HG03045 (cell line): ENCODE data around the gene MCTP2.

ENCODE experiments used
- ATAC-seq: cut with Tn5 transposase; IDR thresholded peaks from one replicate; pipeline ENCODE4 v1.9.1; 2021; ENCODE audit warnings: mild to moderate bottlenecking, moderate library complexity; ENCODE audit not compliant: unreplicated experiment

The MCTP2 gene

DNA sequence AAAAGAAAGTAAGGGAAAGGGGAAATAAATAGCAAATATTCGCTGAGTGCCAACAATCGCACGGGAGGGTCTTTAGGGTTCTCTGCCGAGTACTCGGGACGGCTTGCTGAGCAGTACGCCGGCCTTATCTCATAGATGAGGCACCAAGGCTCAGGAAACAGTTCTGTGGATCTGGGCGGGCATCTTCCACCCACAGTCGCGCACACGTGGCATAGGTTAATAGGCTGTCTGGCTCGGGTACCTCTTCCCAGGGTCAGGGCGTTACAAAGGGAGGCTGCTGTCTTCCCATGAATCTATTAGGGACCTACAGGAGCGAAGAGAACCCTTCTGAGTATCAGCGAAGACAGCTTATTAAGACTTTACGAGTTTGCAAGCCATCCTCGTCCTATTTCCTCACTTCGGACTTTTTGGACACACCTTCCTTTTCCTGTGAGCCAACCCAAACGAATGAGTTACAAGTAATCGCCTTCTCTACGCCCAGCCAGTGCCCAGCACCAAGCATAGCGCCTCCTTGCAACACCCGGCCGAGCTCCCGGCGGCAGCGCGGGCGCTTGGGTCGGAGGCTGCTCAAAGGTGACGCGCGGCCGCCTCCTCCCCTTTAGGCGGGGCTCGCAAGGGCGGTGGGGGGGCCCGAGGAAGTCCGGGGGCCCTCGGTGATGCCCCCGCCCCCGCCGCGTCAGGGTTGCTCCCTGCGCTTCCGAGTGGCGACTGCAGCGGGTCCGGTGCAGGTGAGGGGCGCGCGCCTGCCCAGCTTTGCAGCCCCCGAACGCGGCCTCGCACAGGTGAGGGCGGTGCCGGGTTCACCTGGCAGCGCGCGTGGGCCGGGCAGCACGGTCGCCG, at the start of gene MCTP2:
Gene MCTP2 (plus strand): TSS at position 679 of the 840 bp plus-strand sequence. CDS start 66,705 bp downstream, outside the sequence.
- ATAC-seq = peak; percentile 76

DNA sequence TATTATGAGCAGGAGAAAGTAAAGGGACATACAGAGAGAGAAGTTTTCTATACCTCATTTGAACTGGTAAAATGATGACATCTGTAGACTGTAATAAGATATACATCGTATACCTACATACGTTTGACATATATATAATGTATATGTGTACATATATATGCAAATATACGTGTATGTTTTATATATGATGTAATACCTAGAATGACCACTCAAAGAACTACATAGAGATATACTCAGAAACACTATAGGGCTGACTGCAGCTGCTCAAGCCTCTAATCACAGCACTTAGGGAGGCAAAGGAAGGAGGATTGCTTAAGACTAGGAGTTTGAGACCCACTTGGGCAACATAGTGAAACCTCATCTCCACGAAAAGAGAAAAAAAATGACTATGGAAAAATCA, 48.5 kb upstream of the MCTP2 start:
- ATAC-seq = no peak

GRCh38 chr15:94185547-94186236, 45.7 kb upstream of the MCTP2 start:
- no peak for ATAC-seq

DNA sequence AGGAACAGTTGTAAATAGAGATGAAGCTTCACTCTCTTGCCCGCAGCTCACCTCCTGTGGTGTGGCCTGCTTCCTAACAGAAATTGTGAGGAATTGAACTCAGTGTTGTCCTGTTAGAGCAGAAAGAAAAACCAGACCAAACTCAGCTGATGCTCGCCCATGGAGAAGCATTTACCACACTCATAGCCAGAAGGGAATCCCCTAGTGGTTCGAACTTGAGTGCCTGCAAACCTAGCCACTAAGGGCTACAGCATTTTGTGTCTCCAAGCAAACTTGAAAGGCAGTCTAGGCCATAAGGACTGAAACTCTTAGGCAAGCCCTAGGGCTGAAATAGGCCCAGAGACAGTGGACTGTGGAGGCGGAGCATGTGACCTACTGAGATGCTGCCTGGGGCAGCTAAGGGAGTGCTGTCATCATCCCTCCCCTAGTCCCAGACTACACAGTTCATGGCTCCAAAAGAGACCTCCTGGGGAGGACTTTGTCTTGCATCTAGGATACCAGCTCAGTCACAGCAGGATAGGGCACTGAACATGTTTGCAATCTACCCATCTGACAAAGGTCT, 44.5 kb upstream of the MCTP2 start:
- peak; percentile 43 for ATAC-seq

- no peak for ATAC-seq
Measured at GRCh38 chr15:94193906-94194305, 37.5 kb upstream of the MCTP2 start.

- ATAC-seq = no peak
Measured at GRCh38 chr15:94196531-94196930, 34.8 kb upstream of the MCTP2 start.

- no peak for ATAC-seq
Measured at GRCh38 chr15:94198633-94199032, 32.7 kb upstream of the MCTP2 start.

- no peak for ATAC-seq
Measured at GRCh38 chr15:94199725-94200124, 31.6 kb upstream of the MCTP2 start.

- no peak for ATAC-seq
Measured at GRCh38 chr15:94203306-94203705, 28.1 kb upstream of the MCTP2 start.

DNA sequence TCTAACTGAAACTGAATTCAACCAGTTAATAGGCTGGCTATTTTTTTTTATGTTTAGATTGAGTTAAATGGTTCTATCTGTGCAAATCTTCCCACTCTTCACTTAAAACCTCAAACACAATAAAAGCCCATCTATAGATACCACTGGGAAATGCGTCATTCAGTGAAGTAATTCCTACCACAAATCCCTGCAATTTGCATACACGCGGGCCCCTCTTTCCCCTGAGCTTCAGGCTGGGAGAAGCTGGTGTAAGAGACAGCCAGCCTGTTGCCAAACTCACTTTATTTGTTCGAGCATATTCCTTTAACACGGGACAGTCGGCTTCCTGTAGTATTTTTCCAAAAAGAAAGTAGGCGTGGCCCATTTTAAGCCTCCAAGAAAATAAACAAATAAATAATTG, 26.0 kb upstream of the MCTP2 start:
- ATAC-seq = no peak

- no peak for ATAC-seq
Measured at GRCh38 chr15:94206463-94207167, 24.7 kb upstream of the MCTP2 start.

DNA sequence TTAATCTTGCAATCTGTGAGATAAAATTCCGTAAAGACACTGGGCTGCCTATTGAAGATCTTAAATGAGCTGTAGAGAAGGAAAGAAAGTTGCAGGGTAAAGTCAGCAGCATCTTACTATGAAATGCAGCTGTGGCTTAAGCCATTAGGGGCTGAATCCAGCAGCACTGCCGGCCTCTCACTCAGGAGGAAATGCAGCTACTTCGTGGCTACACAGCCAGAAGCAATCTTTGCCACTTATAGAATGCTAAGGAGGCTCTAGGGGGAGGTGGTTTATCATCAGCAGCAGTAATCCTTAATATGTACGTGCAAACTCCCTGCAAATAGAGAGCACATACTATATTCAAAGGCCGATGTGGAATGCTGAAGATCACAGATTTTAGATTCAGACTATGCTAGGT, 19.1 kb upstream of the MCTP2 start:
- ATAC-seq = no peak

DNA sequence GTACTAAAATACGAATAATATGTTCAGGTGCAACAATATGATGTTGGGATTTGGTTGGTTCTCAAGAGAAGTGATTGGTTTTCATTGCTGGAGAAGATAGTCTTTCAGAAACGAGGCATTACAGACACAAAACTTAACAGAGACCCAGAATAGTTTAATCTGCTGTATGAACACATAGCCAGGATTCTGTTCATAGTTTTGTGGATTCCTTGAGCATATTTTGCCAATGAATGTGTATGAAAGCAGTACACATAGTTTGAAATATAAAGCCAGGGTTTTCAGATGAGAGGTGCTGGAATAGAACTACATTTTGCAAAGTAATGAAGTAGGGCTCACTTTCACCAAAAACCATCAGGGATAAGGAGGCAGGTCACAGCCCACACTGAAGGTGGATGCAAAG, 5.7 kb upstream of the MCTP2 start:
- no peak for ATAC-seq

GRCh38 chr15:94228611-94229010, 2.8 kb upstream of the MCTP2 start:
- ATAC-seq = no peak

GRCh38 chr15:94229591-94230369, 1.6 kb upstream of the MCTP2 start:
- ATAC-seq = peak; percentile 49

DNA sequence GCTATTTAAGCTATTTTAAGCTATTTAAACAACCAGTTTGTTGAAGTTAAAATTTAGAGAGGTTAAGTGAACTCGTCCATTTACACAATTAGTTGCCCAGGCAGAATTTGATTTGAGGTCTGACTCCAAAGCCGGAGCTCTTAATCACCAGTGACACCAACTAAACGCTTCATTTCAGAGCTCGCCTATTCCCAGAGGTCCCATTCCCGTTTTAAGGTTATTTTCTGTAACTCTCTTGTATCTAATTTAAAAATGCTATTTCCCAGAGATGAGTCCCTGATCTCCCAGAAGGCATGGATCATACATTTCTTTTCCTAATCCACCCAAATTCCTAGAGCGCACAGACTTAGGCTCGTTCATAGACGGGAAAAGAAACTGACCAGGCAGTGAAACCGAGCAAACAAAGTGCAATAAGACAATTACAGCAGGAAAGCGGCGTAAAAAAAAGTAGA, 904 bp upstream of the MCTP2 start:
- no peak for ATAC-seq

DNA sequence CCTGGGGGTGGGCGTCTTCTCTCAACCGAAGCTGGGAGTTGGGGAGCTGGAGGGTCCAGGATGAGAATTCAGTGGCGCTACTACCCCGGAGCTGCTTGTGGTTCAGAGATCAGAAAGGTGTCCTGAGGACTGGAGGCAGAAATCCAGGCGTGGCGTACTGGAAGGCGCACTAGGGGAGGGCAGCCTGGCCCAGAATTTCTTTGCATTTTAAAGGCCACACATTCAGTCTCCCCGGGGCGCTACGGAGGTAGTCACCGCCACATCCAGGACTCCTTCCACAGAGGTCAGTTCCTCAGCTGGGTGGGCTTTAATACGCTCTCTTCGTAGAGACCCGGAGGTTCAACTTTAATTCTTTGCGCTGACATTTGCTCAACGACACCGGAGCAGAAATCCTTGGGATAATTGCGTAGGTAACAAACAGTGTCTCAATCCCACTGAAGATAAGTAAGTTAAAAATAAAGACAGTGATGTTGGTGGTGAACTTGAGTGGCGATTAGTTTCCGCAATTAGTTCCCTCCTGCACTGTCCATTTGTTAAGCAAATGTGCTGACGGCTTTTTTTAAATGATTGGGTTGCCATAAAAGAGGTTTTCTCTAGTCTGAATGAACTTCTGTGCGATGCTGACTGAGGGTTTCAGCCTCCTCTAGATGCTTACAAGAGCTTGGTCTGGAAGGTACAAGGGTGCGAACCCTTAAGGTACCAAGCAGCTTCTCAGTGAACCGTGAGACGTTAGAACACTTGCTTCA, 535 bp downstream of the MCTP2 start:
- ATAC-seq = peak; percentile 19

- ATAC-seq = no peak
Measured at GRCh38 chr15:94233441-94233840, 2.1 kb downstream of the MCTP2 start.

DNA sequence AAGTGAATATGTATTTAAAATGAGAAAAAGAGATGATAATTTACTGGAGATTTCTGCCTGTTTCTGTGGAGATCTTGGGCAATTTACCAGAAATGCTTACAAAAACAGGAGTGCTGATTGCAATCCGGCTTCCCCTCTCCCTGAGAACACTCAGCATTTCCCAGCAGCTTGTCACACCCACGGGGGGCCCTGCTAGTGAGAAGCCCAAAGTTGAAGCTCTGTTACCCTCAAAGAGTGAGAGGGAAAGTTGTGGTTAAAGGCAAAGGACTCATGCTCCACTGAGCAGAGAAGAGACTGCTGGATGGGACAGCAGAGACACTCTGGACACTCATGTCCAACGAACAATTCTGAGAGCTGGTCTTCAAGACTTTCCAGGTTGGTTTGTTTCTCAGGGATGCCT, 2.9 kb downstream of the MCTP2 start:
- ATAC-seq = no peak

GRCh38 chr15:94235041-94235440, 3.7 kb downstream of the MCTP2 start:
- ATAC-seq = no peak
